ENCODE measurements around the gene TYK2.

The TYK2 gene

GRCh38 chr19:10380313-10381102 is at the start of gene TYK2:
TSS of gene TYK2 (minus strand) at chr19:10380572. CDS start at chr19:10378406, 2,166 bp downstream.
- no peaks in the 10 kb centered on the region for H3K27me3 ChIP-seq (ENCODE audit: control insufficient read depth, insufficient read depth, low read length)
- no peaks in the 10 kb centered on the region for H3K36me3 ChIP-seq (ENCODE audit: control insufficient read depth, insufficient read depth, low read length)
- peak; percentile 98 for DNase-seq (ENCODE audit: low read depth, low spot score)
- no CpG with 5 or more reads among the region's 58 CpGs for WGBS (ENCODE audit: insufficient coverage, insufficient read length)
- no peaks in the 10 kb centered on the region for H3K4me1 ChIP-seq (ENCODE audit: control insufficient read depth, insufficient read depth, low read length)
- H3K9me3 ChIP-seq (ENCODE audit: control insufficient read depth, insufficient read depth, low read length), result no peaks in the 10 kb centered on the region
- no peak within 1 kb of the TSS for H3K27ac ChIP-seq (ENCODE audit: low read length)
- peak within 1 kb of the TSS; percentile 73 for H3K4me3 ChIP-seq (ENCODE audit: low read length)

GRCh38 chr19:10428996-10429381 is 48.6 kb upstream of the TYK2 start:
- DNase-seq (ENCODE audit: low read depth, low spot score), result no peak
- Histone ChIP-seq H3K27me3 (ENCODE audit: control insufficient read depth, insufficient read depth, low read length) (peaks cover 43% of the 10 kb centered on the region), H3K4me1 (ENCODE audit: control insufficient read depth, insufficient read depth, low read length) (peaks cover 3% of the 10 kb centered on the region; the same call in 1 of the 2 replicates), H3K27ac (ENCODE audit: low read length) (no peak overlapping the region), H3K9me3 (ENCODE audit: control insufficient read depth, insufficient read depth, low read length) (no peaks in the 10 kb centered on the region), H3K4me3 (ENCODE audit: low read length) (no peak overlapping the region), H3K36me3 (ENCODE audit: control insufficient read depth, insufficient read depth, low read length) (no peaks in the 10 kb centered on the region)
- WGBS (ENCODE audit: insufficient coverage, insufficient read length), result 88% methylated on average over 1 of the region's 5 CpGs

- whole genome bisulfite sequencing (ENCODE audit: insufficient coverage, insufficient read length), result no CpG with 5 or more reads among the region's 6 CpGs
- Histone ChIP-seq H3K4me1 (ENCODE audit: control insufficient read depth, insufficient read depth, low read length) (no peaks in the 10 kb centered on the region), H3K27ac (ENCODE audit: low read length) (no peak overlapping the region), H3K27me3 (ENCODE audit: control insufficient read depth, insufficient read depth, low read length) (peaks cover 53% of the 10 kb centered on the region), H3K36me3 (ENCODE audit: control insufficient read depth, insufficient read depth, low read length) (no peaks in the 10 kb centered on the region), H3K9me3 (ENCODE audit: control insufficient read depth, insufficient read depth, low read length) (no peaks in the 10 kb centered on the region), H3K4me3 (ENCODE audit: low read length) (no peak overlapping the region)
- DNase-seq (ENCODE audit: low read depth, low spot score), result no peak
Observed at GRCh38 chr19:10427169-10427568, 46.8 kb upstream of the TYK2 start.

- Histone ChIP-seq H3K9me3 (ENCODE audit: control insufficient read depth, insufficient read depth, low read length) (no peaks in the 10 kb centered on the region), H3K27ac (ENCODE audit: low read length) (no peak overlapping the region), H3K27me3 (ENCODE audit: control insufficient read depth, insufficient read depth, low read length) (peaks cover 47% of the 10 kb centered on the region), H3K4me3 (ENCODE audit: low read length) (peak overlapping the region; percentile 18; the same call in 1 of the 2 replicates), H3K36me3 (ENCODE audit: control insufficient read depth, insufficient read depth, low read length) (no peaks in the 10 kb centered on the region), H3K4me1 (ENCODE audit: control insufficient read depth, insufficient read depth, low read length) (peaks cover 5% of the 10 kb centered on the region; the same call in 1 of the 2 replicates)
- no peak for DNase-seq (ENCODE audit: low read depth, low spot score)
- no CpG with 5 or more reads among the region's 38 CpGs for WGBS (ENCODE audit: insufficient coverage, insufficient read length)
Observed at GRCh38 chr19:10424011-10424637, 43.8 kb upstream of the TYK2 start.

- no peak for DNase-seq (ENCODE audit: low read depth, low spot score)
- Histone ChIP-seq H3K4me3 (ENCODE audit: low read length) (no peak overlapping the region), H3K36me3 (ENCODE audit: control insufficient read depth, insufficient read depth, low read length) (no peaks in the 10 kb centered on the region), H3K4me1 (ENCODE audit: control insufficient read depth, insufficient read depth, low read length) (peaks cover 6% of the 10 kb centered on the region), H3K27ac (ENCODE audit: low read length) (no peak overlapping the region), H3K9me3 (ENCODE audit: control insufficient read depth, insufficient read depth, low read length) (no peaks in the 10 kb centered on the region), H3K27me3 (ENCODE audit: control insufficient read depth, insufficient read depth, low read length) (peaks cover 51% of the 10 kb centered on the region)
- no CpG with 5 or more reads among the region's 3 CpGs for WGBS (ENCODE audit: insufficient coverage, insufficient read length)
Observed at GRCh38 chr19:10422846-10423245, 42.5 kb upstream of the TYK2 start.

- no peak for DNase-seq (ENCODE audit: low read depth, low spot score)
- Histone ChIP-seq H3K9me3 (ENCODE audit: control insufficient read depth, insufficient read depth, low read length) (no peaks in the 10 kb centered on the region), H3K4me3 (ENCODE audit: low read length) (no peak overlapping the region), H3K36me3 (ENCODE audit: control insufficient read depth, insufficient read depth, low read length) (no peaks in the 10 kb centered on the region), H3K4me1 (ENCODE audit: control insufficient read depth, insufficient read depth, low read length) (peaks cover 11% of the 10 kb centered on the region), H3K27me3 (ENCODE audit: control insufficient read depth, insufficient read depth, low read length) (peaks cover 48% of the 10 kb centered on the region), H3K27ac (ENCODE audit: low read length) (no peak overlapping the region)
- WGBS (ENCODE audit: insufficient coverage, insufficient read length), result no CpG with 5 or more reads among the region's 4 CpGs
Observed at GRCh38 chr19:10422046-10422461, 41.7 kb upstream of the TYK2 start.

GRCh38 chr19:10421240-10422045 is 41.1 kb upstream of the TYK2 start:
- Histone ChIP-seq H3K27me3 (ENCODE audit: control insufficient read depth, insufficient read depth, low read length) (peaks cover 48% of the 10 kb centered on the region), H3K36me3 (ENCODE audit: control insufficient read depth, insufficient read depth, low read length) (no peaks in the 10 kb centered on the region), H3K4me1 (ENCODE audit: control insufficient read depth, insufficient read depth, low read length) (peaks cover 11% of the 10 kb centered on the region), H3K4me3 (ENCODE audit: low read length) (no peak overlapping the region; the same call in 1 of the 2 replicates), H3K9me3 (ENCODE audit: control insufficient read depth, insufficient read depth, low read length) (no peaks in the 10 kb centered on the region), H3K27ac (ENCODE audit: low read length) (no peak overlapping the region)
- WGBS (ENCODE audit: insufficient coverage, insufficient read length), result no CpG with 5 or more reads among the region's 17 CpGs
- no peak for DNase-seq (ENCODE audit: low read depth, low spot score)

- peaks cover 46% of the 10 kb centered on the region for H3K27me3 ChIP-seq (ENCODE audit: control insufficient read depth, insufficient read depth, low read length)
- no peak for DNase-seq (ENCODE audit: low read depth, low spot score)
- no CpG with 5 or more reads among the region's 104 CpGs for WGBS (ENCODE audit: insufficient coverage, insufficient read length)
- H3K4me1 ChIP-seq (ENCODE audit: control insufficient read depth, insufficient read depth, low read length), result peaks cover 11% of the 10 kb centered on the region
- no peaks in the 10 kb centered on the region for H3K36me3 ChIP-seq (ENCODE audit: control insufficient read depth, insufficient read depth, low read length)
- peak within 1 kb of the TSS; percentile 56; the same call in 1 of the 2 replicates for H3K4me3 ChIP-seq (ENCODE audit: low read length)
- H3K27ac ChIP-seq (ENCODE audit: low read length), result no peak within 1 kb of the TSS
- no peaks in the 10 kb centered on the region for H3K9me3 ChIP-seq (ENCODE audit: control insufficient read depth, insufficient read depth, low read length)
Observed at GRCh38 chr19:10420444-10421239, 40.3 kb upstream of the TYK2 start, which contains the start of gene PDE4A. TSS of gene PDE4A (plus strand) at chr19:10420538. CDS start at chr19:10420765, 227 bp downstream.

GRCh38 chr19:10419646-10420443 is 39.5 kb upstream of the TYK2 start:
- Histone ChIP-seq H3K4me3 (ENCODE audit: low read length) (peak overlapping the region; percentile 56; the same call in 1 of the 2 replicates), H3K4me1 (ENCODE audit: control insufficient read depth, insufficient read depth, low read length) (peaks cover 11% of the 10 kb centered on the region), H3K9me3 (ENCODE audit: control insufficient read depth, insufficient read depth, low read length) (no peaks in the 10 kb centered on the region), H3K27ac (ENCODE audit: low read length) (no peak overlapping the region), H3K27me3 (ENCODE audit: control insufficient read depth, insufficient read depth, low read length) (peaks cover 39% of the 10 kb centered on the region), H3K36me3 (ENCODE audit: control insufficient read depth, insufficient read depth, low read length) (no peaks in the 10 kb centered on the region)
- no CpG with 5 or more reads among the region's 61 CpGs for WGBS (ENCODE audit: insufficient coverage, insufficient read length)
- no peak for DNase-seq (ENCODE audit: low read depth, low spot score)

All from iPS DF 6.9 (cell line).